A549 (cell line): Measurements from ENCODE around the gene ADGRD1. TPM values are rescaled to one million over a fixed set of nuclear protein-coding genes. Genes with fewer than 3 reads are reported as not detected.
A peak's percentile ranks its signal among the peaks of the same experiment; 100 is the strongest.

Experiments
- ATAC-seq, 2 experiments: fragments of 200-7000 bp in 1 of 2; fragments of >200 bp in 1 of 2; cut with Nextera tagmentation in 1 of 2; cut with Tn5 transposase in 1 of 2; 3 replicates each; pipeline versions ENCODE4 v1.8.0 to v1.9.1; 2018 to 2020; ENCODE audit warnings: mild to moderate bottlenecking in 1 of 2, moderate library complexity in 1 of 2
- CTCF ChIA-PET: fragments of 300-600 bp; sonication (Branson Sonifier 250); formaldehyde crosslinking; extraction: SDS; loops from one replicate; lab custom pipeline; 2021; ENCODE audit warnings: antibody characterized with exemption, inconsistent platforms; lab: Yijun Ruan, JAX
- POLR2A ChIA-PET: fragments of 350-600 bp; formaldehyde crosslinking; extraction: SDS; loops from one replicate; lab custom pipeline; 2021; ENCODE audit warnings: antibody characterized with exemption, inconsistent platforms; lab: Yijun Ruan, JAX
- DNase-seq, 2 experiments: peaks; one replicate each; pipeline versions ENCODE4 v3.0.0 to v3.0.0-alpha.2; 2011 to 2016; ENCODE audit warnings: low read depth in 1 of 2, low spot score in 1 of 2
- FAIRE-seq: peaks from 2 replicates; lab custom pipeline; 2011; peaks lifted over from hg19 to GRCh38; lab: Jason Lieb, UNC
- H3K27ac ChIP-seq, 2 experiments: fragments of >200 bp; sonication (Bioruptor Twin); formaldehyde crosslinking; 3 replicates each; pipeline ENCODE4 v1.5.1; 2016 to 2017
- H3K4me1 ChIP-seq: fragments of >200 bp; sonication (Bioruptor Twin); formaldehyde crosslinking; 3 replicates; pipeline ENCODE4 v1.6.1; 2016
- H3K4me2 ChIP-seq: fragments of >200 bp; sonication (Bioruptor Twin); formaldehyde crosslinking; 3 replicates; pipeline ENCODE4 v1.6.1; 2016
- H3K4me3 ChIP-seq: fragments of >200 bp; sonication (Bioruptor Twin); formaldehyde crosslinking; 3 replicates; pipeline ENCODE4 v1.5.1; 2016
- H3K9me3 ChIP-seq: fragments of >200 bp; sonication (Bioruptor Twin); formaldehyde crosslinking; 3 replicates; pipeline ENCODE4 v1.6.1; 2016
- CEBPB ChIP-seq, 2 experiments: fragments of >200 bp in 1 of 2; sonication (Bioruptor Twin) in 1 of 2; formaldehyde crosslinking in 1 of 2; IDR thresholded peaks; 2 replicates each; pipeline ENCODE4 v1.6.1; 2012 to 2016
- CHD4 ChIP-seq: fragments of 200-600 bp; sonication (generic); IDR thresholded peaks from 2 replicates; pipeline ENCODE4 v1.6.1; 2016; ENCODE audit warnings: antibody characterized with exemption, mild to moderate bottlenecking, borderline replicate concordance
- ESRRA ChIP-seq: fragments of 150-350 bp; IDR thresholded peaks from 2 replicates; pipeline ENCODE4 v1.6.1; 2014; ENCODE audit warnings: mild to moderate bottlenecking, low read length, borderline replicate concordance
- FOXS1 ChIP-seq: fragments of 250-450 bp; sonication (Bioruptor Pico); IDR thresholded peaks from 2 replicates; pipeline ENCODE4 v1.5.0; 2020; ENCODE audit warnings: mild to moderate bottlenecking, moderate library complexity
- HEYL ChIP-seq: fragments of 250-450 bp; sonication (Bioruptor Pico); IDR thresholded peaks from 2 replicates; pipeline ENCODE4 v1.8.0; 2021; ENCODE audit warnings: mild to moderate bottlenecking, moderate library complexity
- HOXB13 ChIP-seq: fragments of 250-450 bp; sonication (Bioruptor Pico); IDR thresholded peaks from 2 replicates; pipeline ENCODE4 v1.5.0; 2020; ENCODE audit warnings: low read depth, mild to moderate bottlenecking, moderate library complexity
- JUN ChIP-seq, 2 experiments: fragments of >200 bp; sonication (Bioruptor Twin); formaldehyde crosslinking; IDR thresholded peaks; 2 replicates in 1 of 2; 3 replicates in 1 of 2; pipeline ENCODE4 v1.6.1; 2016 to 2017
- KDM5A ChIP-seq: fragments of 200-600 bp; sonication (generic); IDR thresholded peaks from 2 replicates; pipeline ENCODE4 v1.6.1; 2016; ENCODE audit warnings: antibody characterized with exemption, mild to moderate bottlenecking
- MAX ChIP-seq: IDR thresholded peaks from 2 replicates; pipeline ENCODE4 v1.6.1; 2012
- MYC ChIP-seq: IDR thresholded peaks from 2 replicates; pipeline ENCODE4 v1.6.1; 2012; ENCODE audit warnings: mild to moderate bottlenecking, inconsistent platforms, low read length, improper control_type of control experiment, borderline replicate concordance
- NFE2L2 ChIP-seq: fragments of 150-350 bp; conservative IDR thresholded peaks from 2 replicates; pipeline ENCODE4 v1.6.1; 2014; ENCODE audit warnings: low read length
- NR3C1 ChIP-seq: fragments of >200 bp; sonication (Bioruptor Twin); formaldehyde crosslinking; IDR thresholded peaks from 3 replicates; pipeline ENCODE4 v1.6.1; 2017
- PHF8 ChIP-seq: fragments of 200-600 bp; sonication (generic); IDR thresholded peaks from 2 replicates; pipeline ENCODE4 v1.6.1; 2016; ENCODE audit warnings: low read depth, mild to moderate bottlenecking, antibody characterized with exemption, moderate library complexity, borderline replicate concordance
- POLR2A ChIP-seq: IDR thresholded peaks from 2 replicates; pipeline ENCODE4 v1.6.1; 2012; ENCODE audit warnings: mild to moderate bottlenecking, low read length
- POLR2AphosphoS2 ChIP-seq: conservative IDR thresholded peaks from 2 replicates; pipeline ENCODE4 v1.6.1; 2012; ENCODE audit warnings: low read length, improper control_type of control experiment, inconsistent platforms
- RAD21 ChIP-seq, 2 experiments: fragments of >200 bp in 1 of 2; sonication (Bioruptor Twin) in 1 of 2; formaldehyde crosslinking in 1 of 2; IDR thresholded peaks in 1 of 2; conservative IDR thresholded peaks in 1 of 2; 2 replicates in 1 of 2; 3 replicates in 1 of 2; pipeline ENCODE4 v1.6.1; 2012 to 2018; ENCODE audit warnings: inconsistent platforms in 1 of 2
- RCOR1 ChIP-seq: fragments of 150-350 bp; IDR thresholded peaks from 2 replicates; pipeline ENCODE4 v1.6.1; 2014; ENCODE audit warnings: antibody characterized with exemption, low read length, low read depth
- REST ChIP-seq: fragments of 200-600 bp; sonication (generic); IDR thresholded peaks from 2 replicates; pipeline ENCODE4 v1.6.1; 2016; ENCODE audit warnings: antibody characterized with exemption, mild to moderate bottlenecking, moderate library complexity
- RFX5 ChIP-seq: fragments of 450-650 bp; IDR thresholded peaks from 2 replicates; pipeline ENCODE4 v1.7.1; 2014; ENCODE audit warnings: antibody characterized with exemption, mild to moderate bottlenecking, moderate library complexity
- SREBF2 ChIP-seq: fragments of 450-650 bp; IDR thresholded peaks from 2 replicates; pipeline ENCODE4 v1.6.1; 2014; ENCODE audit warnings: mild to moderate bottlenecking, moderate library complexity
- TFCP2L1 ChIP-seq: fragments of 250-450 bp; sonication (Bioruptor Pico); IDR thresholded peaks from 2 replicates; pipeline ENCODE4 v1.5.0; 2021; ENCODE audit warnings: mild to moderate bottlenecking
- TP53 ChIP-seq: fragments of 250-450 bp; sonication (Bioruptor Pico); IDR thresholded peaks from 2 replicates; pipeline ENCODE4 v1.5.0; 2021; ENCODE audit warnings: mild to moderate bottlenecking, moderate library complexity
- ZC3H11A ChIP-seq: fragments of 450-650 bp; IDR thresholded peaks from 2 replicates; pipeline ENCODE4 v1.6.1; 2014; ENCODE audit warnings: antibody characterized with exemption, mild to moderate bottlenecking
- WGBS: methylation state at CpG from one replicate; pipeline ENCODE4 v1.1.6; 2017; ENCODE audit errors: missing lambda C conversion rate; 5-methylcytosine and 5-hydroxymethylcytosine counted together
- polyA plus RNA-seq, 4 experiments: library from polyadenylated mRNA; depleted of rRNA in 3 of 4; stranded (reverse); fragments of >200 nt; fragmentation: RNase III in 1 of 4; extraction: RNeasy Plus Mini Kit Qiagen cat#74134 plus additional on column Dnase treatment in 1 of 4; gene quantifications; 2 replicates in 3 of 4; 3 replicates in 1 of 4; pipeline ENCODE4 v1.2.3, GENCODE V29; 2011 to 2017
- TF ChIP-seq, protein P1 (sequence below): fragments of >200 bp; sonication (Bioruptor Twin); formaldehyde crosslinking; IDR thresholded peaks from 3 replicates; pipeline ENCODE4 v1.6.1; 2016

ADGRD1 gene
- polyA plus RNA-seq, 2 of the 4 experiments (the other 2 are of a cell fraction) = 0.36 to 1.5 TPM

GRCh38 chr12:131032082-131032750 lies 78.5 kb downstream of the ADGRD1 start:
- POLR2A ChIA-PET = no interaction called here
- FAIRE-seq (no peak), ATAC-seq (peak in 1 of 2 experiments; percentile 15; a peak in 2 of 6 replicates)

DNA sequence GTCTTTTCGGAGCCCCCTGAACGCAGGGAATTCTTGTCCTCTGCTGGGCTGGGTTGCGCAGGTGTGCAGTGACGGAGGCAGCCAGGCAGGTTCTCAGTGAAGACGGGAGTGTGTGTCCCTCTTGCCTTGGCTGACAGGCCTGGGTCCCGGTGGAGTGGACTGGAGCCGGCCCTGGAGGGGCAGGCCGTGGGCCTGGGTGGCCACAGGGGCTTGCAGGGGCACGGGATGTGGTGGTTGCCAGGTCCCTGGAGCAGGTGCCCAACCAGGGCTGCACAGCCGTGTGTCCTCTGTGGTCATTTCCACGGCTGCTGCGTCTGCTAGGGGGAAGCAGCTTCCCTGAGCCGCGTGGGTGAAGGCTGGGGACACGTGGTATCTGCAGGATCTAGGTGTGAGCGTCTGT lies 79.8 kb downstream of the ADGRD1 start:
- whole genome bisulfite sequencing = 60% methylated on average over 12 of the region's 16 CpGs
- DNase-seq = no peak
- POLR2A ChIA-PET = no interaction called here
- no peak overlapping the region for H3K4me2 ChIP-seq
- CTCF ChIA-PET = no interaction called here
- TF ChIP-seq ZC3H11A (no peak), CEBPB (IDR thresholded peaks at IDR 0.05) (no peak), ESRRA (no peak), SREBF2 (no peak), NR3C1 (no peak), PHF8 (no peak), POLR2AphosphoS2 (no peak), TFCP2L1 (CRISPR knock-in tag) (no peak), NFE2L2 (no peak)
- no peak for FAIRE-seq
- ATAC-seq = peak in 1 of 2 experiments; percentile 8; a peak in 1 of 6 replicates
- H3K27ac ChIP-seq = no peak overlapping the region
- H3K4me3 ChIP-seq = no peak overlapping the region
- peaks cover 7% of the 10 kb centered on the region for H3K4me1 ChIP-seq
- no peaks in the 10 kb centered on the region for H3K9me3 ChIP-seq

More at GRCh38 chr12:131032082-131032750, 78.5 kb downstream of the ADGRD1 start:
- H3K4me2 ChIP-seq = no peak overlapping the region
- H3K27ac ChIP-seq = no peak overlapping the region
- no peak for DNase-seq
- no peaks in the 10 kb centered on the region for H3K9me3 ChIP-seq
- H3K4me3 ChIP-seq = no peak overlapping the region
- TF ChIP-seq SREBF2 (no peak), REST (no peak), CHD4 (no peak), KDM5A (no peak), CEBPB (IDR thresholded peaks at IDR 0.05) (no peak), RAD21 (conservative IDR thresholded peaks at IDR 0.05 in 1 of 2, IDR thresholded peaks at IDR 0.05 in 1 of 2) (no peak)
- peaks cover 16% of the 10 kb centered on the region for H3K4me1 ChIP-seq
- CTCF ChIA-PET = no interaction called here
- WGBS = 65% methylated on average over 28 of the region's 28 CpGs

GRCh38 chr12:131033886-131034482 lies 80.3 kb downstream of the ADGRD1 start:
- Histone ChIP-seq H3K4me2 (no peak overlapping the region), H3K9me3 (no peaks in the 10 kb centered on the region), H3K27ac (no peak overlapping the region), H3K4me1 (peaks cover 2% of the 10 kb centered on the region; the same call in 2 of the 3 replicates), H3K4me3 (no peak overlapping the region)
- FAIRE-seq (no peak), ATAC-seq (no peak; a peak in 1 of 6 replicates), DNase-seq (no peak)
- 67% methylated on average over 29 of the region's 30 CpGs for WGBS
- no peak for TF ChIP-seq RCOR1
- no peak for TF ChIP-seq MYC
- no peak for TF ChIP-seq HEYL (CRISPR knock-in tag)
- TF ChIP-seq POLR2AphosphoS2 = no peak
- TF ChIP-seq JUN (IDR thresholded peaks at IDR 0.05) = no peak
- no peak for TF ChIP-seq RFX5
- TF ChIP-seq HOXB13 (CRISPR knock-in tag) = no peak
- TF ChIP-seq FOXS1 (CRISPR knock-in tag) = no peak
- TF ChIP-seq TP53 (CRISPR knock-in tag) = no peak
- no peak for TF ChIP-seq POLR2A
- TF ChIP-seq, protein P1, sequence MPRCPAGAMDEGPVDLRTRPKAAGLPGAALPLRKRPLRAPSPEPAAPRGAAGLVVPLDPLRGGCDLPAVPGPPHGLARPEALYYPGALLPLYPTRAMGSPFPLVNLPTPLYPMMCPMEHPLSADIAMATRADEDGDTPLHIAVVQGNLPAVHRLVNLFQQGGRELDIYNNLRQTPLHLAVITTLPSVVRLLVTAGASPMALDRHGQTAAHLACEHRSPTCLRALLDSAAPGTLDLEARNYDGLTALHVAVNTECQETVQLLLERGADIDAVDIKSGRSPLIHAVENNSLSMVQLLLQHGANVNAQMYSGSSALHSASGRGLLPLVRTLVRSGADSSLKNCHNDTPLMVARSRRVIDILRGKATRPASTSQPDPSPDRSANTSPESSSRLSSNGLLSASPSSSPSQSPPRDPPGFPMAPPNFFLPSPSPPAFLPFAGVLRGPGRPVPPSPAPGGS = no peak
- no peak for TF ChIP-seq CEBPB (IDR thresholded peaks at IDR 0.05)
- no peak for TF ChIP-seq ESRRA
- TF ChIP-seq MAX = no peak
- ChIA-PET CTCF (no interaction called here), POLR2A (no interaction called here)
